Measurements from ENCODE around the gene PAPSS1.

Gene PAPSS1

DNA sequence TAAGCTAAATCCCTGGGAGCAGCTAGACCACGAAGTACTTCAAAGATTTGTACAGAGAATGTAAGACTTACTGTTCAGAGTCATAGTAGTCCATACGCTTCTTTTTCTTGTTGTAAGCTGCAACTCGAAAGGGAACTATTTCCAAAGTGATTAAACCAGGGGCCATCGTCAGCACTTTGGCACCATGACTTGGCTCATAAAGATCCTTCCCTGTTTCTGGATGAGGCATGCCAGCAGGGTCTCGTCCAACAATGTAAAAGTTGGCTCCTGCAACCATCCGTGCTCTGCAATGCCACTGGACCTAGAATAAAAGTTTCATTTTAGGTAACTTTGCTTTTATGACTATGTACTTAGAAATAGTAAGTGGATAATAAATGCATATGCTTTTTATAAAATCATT is 88.5 kb downstream of the PAPSS1 start:
- Histone ChIP-seq H3K9ac (ENCODE audit: low read length) (no peak overlapping the region), H3K27me3 (ENCODE audit: control insufficient read depth, insufficient read depth, low read length) (no peaks in the 10 kb centered on the region), H3K36me3 (ENCODE audit: control insufficient read depth, insufficient read depth, low read length) (no peaks in the 10 kb centered on the region), H3K27ac (ENCODE audit: low read depth, low read length) (peak overlapping the region; percentile 56), H3K4me1 (ENCODE audit: control insufficient read depth, insufficient read depth, low read length) (peaks cover 3% of the 10 kb centered on the region), H3K4me3 (ENCODE audit: low read length) (no peak overlapping the region)

DNA sequence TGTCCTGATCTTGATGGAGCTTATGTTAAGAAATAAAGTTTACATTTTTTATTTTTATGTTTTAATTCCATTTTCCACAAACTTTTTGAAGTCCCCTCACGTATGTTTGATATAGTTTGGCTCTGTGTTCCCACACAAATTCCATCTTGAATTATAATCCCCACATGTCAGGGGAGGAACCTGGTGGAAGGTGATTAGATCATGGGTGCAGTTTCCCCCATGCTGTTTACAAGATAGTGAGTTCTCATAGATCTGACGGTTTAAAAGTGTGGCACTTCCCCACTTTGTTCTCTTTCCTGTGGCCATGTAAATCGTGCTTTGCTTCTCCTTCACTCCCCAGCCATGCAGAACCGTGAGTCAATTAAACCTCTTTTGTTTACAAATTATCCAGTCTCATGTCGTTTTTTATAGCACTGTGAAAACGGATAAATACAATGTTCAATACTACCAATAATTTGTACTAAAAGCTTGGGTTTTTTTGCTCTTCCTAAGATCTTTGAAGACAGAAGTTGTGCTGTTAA is 89.8 kb downstream of the PAPSS1 start:
- Histone ChIP-seq H3K27ac (ENCODE audit: low read depth, low read length) (peak overlapping the region; percentile 24), H3K4me3 (ENCODE audit: low read length) (peak overlapping the region; percentile 4), H3K4me1 (ENCODE audit: control insufficient read depth, insufficient read depth, low read length) (peaks cover 3% of the 10 kb centered on the region), H3K36me3 (ENCODE audit: control insufficient read depth, insufficient read depth, low read length) (no peaks in the 10 kb centered on the region), H3K27me3 (ENCODE audit: control insufficient read depth, insufficient read depth, low read length) (no peaks in the 10 kb centered on the region), H3K9ac (ENCODE audit: low read length) (no peak overlapping the region)

DNA sequence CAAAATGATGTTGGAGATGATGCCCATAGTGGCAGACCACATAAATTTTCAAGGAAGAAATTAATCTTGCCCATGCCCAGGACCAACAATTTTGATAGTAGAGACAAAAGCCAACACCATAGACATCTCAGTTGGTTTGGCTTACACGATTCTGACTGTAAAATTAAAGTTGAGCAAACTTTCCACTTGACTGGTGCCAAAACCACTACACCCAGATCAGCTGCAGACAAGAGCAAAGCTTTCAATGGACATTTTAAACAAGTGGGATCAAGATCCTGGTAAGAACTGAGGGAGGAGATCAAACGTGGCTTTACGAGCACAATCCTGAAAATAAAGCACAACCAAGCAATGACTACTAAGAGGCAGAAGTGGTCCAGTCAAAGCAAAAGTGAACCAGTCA is 90.7 kb downstream of the PAPSS1 start:
- Histone ChIP-seq H3K36me3 (ENCODE audit: control insufficient read depth, insufficient read depth, low read length) (no peaks in the 10 kb centered on the region), H3K9ac (ENCODE audit: low read length) (no peak overlapping the region), H3K4me1 (ENCODE audit: control insufficient read depth, insufficient read depth, low read length) (peaks cover 3% of the 10 kb centered on the region), H3K27ac (ENCODE audit: low read depth, low read length) (peak overlapping the region; percentile 43), H3K4me3 (ENCODE audit: low read length) (no peak overlapping the region), H3K27me3 (ENCODE audit: control insufficient read depth, insufficient read depth, low read length) (no peaks in the 10 kb centered on the region)

DNA sequence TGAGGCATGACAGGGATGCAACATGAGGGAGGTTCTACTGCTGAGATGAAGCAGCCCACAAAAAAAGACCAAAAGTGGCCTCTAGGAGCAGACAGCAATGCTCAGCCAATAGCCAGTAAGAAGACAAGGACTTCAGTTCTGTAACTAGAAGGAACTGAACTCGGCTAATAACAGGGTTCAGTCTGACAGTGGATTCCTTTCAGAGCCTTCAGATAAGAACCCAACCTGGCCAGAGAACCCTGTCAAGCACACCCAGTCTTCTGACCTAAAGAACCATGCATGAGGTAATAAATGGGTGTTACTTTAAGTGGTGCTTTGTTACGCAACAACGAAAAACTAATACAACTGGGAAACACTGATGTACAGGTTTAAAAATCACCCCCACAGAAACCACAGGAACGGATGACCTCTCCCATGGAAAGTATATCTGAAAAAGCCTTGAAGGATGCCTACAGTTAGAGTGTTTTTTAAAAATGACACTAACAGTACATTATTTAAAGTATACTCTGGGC is 94.6 kb downstream of the PAPSS1 start:
- no peaks in the 10 kb centered on the region for H3K36me3 ChIP-seq (ENCODE audit: control insufficient read depth, insufficient read depth, low read length)
- no peak overlapping the region for H3K9ac ChIP-seq (ENCODE audit: low read length)
- H3K4me3 ChIP-seq (ENCODE audit: low read length) = no peak overlapping the region
- no peak overlapping the region for H3K27ac ChIP-seq (ENCODE audit: low read depth, low read length)
- H3K27me3 ChIP-seq (ENCODE audit: control insufficient read depth, insufficient read depth, low read length) = no peaks in the 10 kb centered on the region
- H3K4me1 ChIP-seq (ENCODE audit: control insufficient read depth, insufficient read depth, low read length) = no peaks in the 10 kb centered on the region

DNA sequence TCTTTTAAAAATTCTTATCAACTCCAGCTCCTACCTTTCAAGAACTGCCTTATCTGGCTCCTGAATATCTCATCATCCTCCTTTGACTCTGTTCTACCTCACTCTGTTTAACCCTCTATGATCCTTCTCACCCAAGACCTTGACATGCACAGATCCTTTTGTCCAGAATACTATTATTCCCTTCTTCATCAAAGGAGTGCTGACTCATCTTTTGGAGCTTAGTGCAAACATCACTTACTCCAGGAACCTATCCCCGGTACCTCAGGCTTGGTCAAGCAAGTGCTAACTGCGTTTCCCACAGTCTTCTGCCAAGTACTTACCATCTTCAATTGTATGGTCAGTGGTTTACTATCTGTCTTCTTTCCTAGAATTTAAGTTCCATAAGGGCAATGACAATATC is 96.0 kb downstream of the PAPSS1 start:
- Histone ChIP-seq H3K9ac (ENCODE audit: low read length) (no peak overlapping the region), H3K27ac (ENCODE audit: low read depth, low read length) (no peak overlapping the region), H3K36me3 (ENCODE audit: control insufficient read depth, insufficient read depth, low read length) (no peaks in the 10 kb centered on the region), H3K27me3 (ENCODE audit: control insufficient read depth, insufficient read depth, low read length) (no peaks in the 10 kb centered on the region), H3K4me3 (ENCODE audit: low read length) (no peak overlapping the region), H3K4me1 (ENCODE audit: control insufficient read depth, insufficient read depth, low read length) (peaks cover 3% of the 10 kb centered on the region)

DNA sequence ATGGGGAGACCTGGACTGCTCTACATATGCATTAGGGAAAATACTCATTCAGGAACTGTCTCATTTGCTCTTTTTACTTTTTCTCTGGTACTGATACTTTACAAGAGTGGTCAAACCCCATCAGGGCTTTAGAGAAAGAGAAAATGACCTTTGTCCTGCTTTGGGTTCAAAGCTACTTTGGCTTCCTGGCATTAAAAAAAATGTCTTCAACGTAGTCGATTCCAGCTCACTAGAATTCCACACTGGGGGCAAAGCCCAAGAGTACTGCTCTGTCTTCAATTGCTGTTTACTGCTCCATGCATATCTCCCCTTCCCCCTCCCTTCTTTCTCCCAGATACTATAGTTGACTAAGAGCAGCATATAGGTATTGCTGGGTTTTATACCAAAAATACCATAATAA is 98.0 kb downstream of the PAPSS1 start:
- Histone ChIP-seq H3K27ac (ENCODE audit: low read depth, low read length) (no peak overlapping the region), H3K4me3 (ENCODE audit: low read length) (no peak overlapping the region), H3K9ac (ENCODE audit: low read length) (no peak overlapping the region), H3K4me1 (ENCODE audit: control insufficient read depth, insufficient read depth, low read length) (peaks cover 4% of the 10 kb centered on the region), H3K27me3 (ENCODE audit: control insufficient read depth, insufficient read depth, low read length) (no peaks in the 10 kb centered on the region), H3K36me3 (ENCODE audit: control insufficient read depth, insufficient read depth, low read length) (no peaks in the 10 kb centered on the region)

DNA sequence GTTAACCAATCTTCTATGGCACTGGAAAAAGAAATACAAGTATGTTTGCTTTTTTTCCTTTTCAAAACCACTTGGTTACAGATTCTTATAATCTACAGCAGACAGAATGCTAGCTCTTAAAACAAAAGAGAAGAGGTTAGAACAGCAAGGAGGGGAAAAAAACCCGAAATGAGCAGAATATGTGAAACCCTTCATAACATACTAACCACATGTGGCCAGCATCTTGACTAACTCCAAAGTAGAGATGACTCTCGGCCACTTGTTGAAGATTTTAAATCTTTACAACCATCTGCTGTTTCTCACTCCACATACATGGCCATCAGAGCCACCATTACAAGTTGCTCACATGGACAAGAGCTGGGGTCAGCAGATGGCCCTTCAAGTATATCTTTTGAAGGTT is 100.3 kb downstream of the PAPSS1 start:
- Histone ChIP-seq H3K4me1 (ENCODE audit: control insufficient read depth, insufficient read depth, low read length) (peaks cover 4% of the 10 kb centered on the region), H3K27me3 (ENCODE audit: control insufficient read depth, insufficient read depth, low read length) (no peaks in the 10 kb centered on the region), H3K27ac (ENCODE audit: low read depth, low read length) (no peak overlapping the region)

DNA sequence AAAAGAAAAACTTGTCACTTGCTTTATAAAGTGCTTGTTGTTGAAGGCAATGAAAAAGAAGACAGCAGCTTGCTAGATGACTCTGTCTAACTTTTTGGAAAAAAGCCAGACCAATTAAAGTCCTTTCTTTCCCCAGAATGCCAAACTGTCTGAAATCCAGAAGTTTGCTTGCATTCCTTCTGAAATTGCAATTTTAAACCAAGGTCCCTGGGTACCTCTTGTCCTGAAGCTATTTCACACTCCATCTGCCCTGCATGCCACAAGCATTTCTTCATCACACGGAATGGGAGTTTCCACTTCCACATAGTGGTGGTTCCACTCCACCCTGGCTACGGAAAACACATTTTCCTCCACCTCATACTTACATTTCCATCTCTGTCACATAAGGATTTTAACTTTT is 101.0 kb downstream of the PAPSS1 start:
- H3K36me3 ChIP-seq (ENCODE audit: control insufficient read depth, insufficient read depth, low read length) = peaks cover under 1% of the 10 kb centered on the region
- H3K4me1 ChIP-seq (ENCODE audit: control insufficient read depth, insufficient read depth, low read length) = peaks cover 4% of the 10 kb centered on the region
- no peak overlapping the region for H3K4me3 ChIP-seq (ENCODE audit: low read length)
- H3K27ac ChIP-seq (ENCODE audit: low read depth, low read length) = no peak overlapping the region
- H3K27me3 ChIP-seq (ENCODE audit: control insufficient read depth, insufficient read depth, low read length) = no peaks in the 10 kb centered on the region
- no peak overlapping the region for H3K9ac ChIP-seq (ENCODE audit: low read length)

More for the DNA sequence above, 100.3 kb downstream of the PAPSS1 start:
- Histone ChIP-seq H3K4me3 (ENCODE audit: low read length) (no peak overlapping the region), H3K36me3 (ENCODE audit: control insufficient read depth, insufficient read depth, low read length) (no peaks in the 10 kb centered on the region), H3K9ac (ENCODE audit: low read length) (no peak overlapping the region)

DNA sequence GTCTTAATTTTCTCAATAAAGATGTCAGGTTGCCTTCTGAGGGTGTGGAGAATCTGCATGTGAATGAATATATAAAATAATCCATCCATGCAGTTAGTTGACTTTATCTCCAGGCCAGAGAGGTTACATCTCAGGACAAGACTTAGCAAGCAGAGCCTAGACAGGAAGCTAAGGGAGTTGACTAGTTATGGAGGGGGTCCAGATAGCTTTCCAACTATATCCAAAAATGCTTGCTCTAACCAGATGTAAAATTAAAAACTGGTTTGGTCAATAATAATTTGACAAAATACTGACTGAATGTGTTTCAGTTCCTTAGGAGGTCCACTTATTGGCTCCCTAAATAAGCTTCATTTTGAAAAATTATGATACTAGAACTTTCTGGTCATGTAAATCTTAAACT is 101.4 kb downstream of the PAPSS1 start:
- H3K27me3 ChIP-seq (ENCODE audit: control insufficient read depth, insufficient read depth, low read length) = no peaks in the 10 kb centered on the region
- peaks cover 4% of the 10 kb centered on the region for H3K4me1 ChIP-seq (ENCODE audit: control insufficient read depth, insufficient read depth, low read length)
- H3K36me3 ChIP-seq (ENCODE audit: control insufficient read depth, insufficient read depth, low read length) = peaks cover 3% of the 10 kb centered on the region
- H3K4me3 ChIP-seq (ENCODE audit: low read length) = no peak overlapping the region
- H3K27ac ChIP-seq (ENCODE audit: low read depth, low read length) = no peak overlapping the region
- H3K9ac ChIP-seq (ENCODE audit: low read length) = no peak overlapping the region

DNA sequence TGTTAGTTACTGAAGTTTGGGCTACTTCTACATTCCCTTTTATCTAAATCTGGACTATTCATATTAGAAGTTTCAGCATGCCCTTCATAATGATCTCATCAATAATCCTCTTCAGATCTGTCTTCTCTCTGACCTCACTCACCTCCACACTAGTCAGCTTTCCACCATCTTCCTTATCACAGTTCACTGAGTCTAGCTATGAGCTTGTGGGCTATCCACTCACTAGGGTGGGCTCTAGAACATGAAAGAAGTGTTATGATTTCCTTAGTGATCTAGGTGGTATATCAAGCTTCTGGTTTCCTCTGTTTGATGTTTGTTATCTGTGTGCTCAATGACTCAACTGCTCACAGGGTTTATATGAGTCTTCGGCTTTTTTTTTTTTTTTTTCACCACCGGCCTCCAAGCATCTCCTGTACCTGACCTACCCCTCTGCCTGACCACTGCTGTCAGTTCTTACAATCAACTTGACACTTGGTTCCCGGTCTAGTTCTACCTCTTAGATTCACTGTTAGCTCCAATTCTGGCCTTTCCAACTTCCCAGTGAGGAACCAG is 103.1 kb downstream of the PAPSS1 start:
- H3K4me1 ChIP-seq (ENCODE audit: control insufficient read depth, insufficient read depth, low read length) = peaks cover 4% of the 10 kb centered on the region
- peaks cover 3% of the 10 kb centered on the region for H3K36me3 ChIP-seq (ENCODE audit: control insufficient read depth, insufficient read depth, low read length)
- H3K27me3 ChIP-seq (ENCODE audit: control insufficient read depth, insufficient read depth, low read length) = no peaks in the 10 kb centered on the region
- no peak overlapping the region for H3K4me3 ChIP-seq (ENCODE audit: low read length)
- H3K27ac ChIP-seq (ENCODE audit: low read depth, low read length) = no peak overlapping the region
- no peak overlapping the region for H3K9ac ChIP-seq (ENCODE audit: low read length)

DNA sequence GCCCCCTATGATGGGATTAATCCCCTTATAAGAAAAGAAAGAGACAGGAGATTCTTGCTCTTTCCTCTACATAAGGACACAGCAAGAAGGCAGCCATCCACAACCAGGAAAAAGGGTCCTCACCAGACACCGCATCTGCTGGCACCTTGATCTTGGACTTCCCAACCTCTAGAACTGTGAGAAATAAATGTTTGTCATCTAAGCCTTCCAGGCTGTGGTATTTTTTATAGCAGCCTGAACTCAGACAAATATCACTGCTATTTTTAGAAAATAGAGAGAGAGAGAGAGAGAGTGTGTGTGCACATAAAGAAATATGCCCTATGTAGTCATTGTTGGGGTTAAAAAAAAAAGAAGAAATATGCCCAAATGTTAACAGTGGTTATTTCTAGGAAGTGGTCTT is 104.2 kb downstream of the PAPSS1 start:
- Histone ChIP-seq H3K4me1 (ENCODE audit: control insufficient read depth, insufficient read depth, low read length) (peaks cover 4% of the 10 kb centered on the region), H3K9ac (ENCODE audit: low read length) (no peak overlapping the region), H3K36me3 (ENCODE audit: control insufficient read depth, insufficient read depth, low read length) (peaks cover 3% of the 10 kb centered on the region), H3K27me3 (ENCODE audit: control insufficient read depth, insufficient read depth, low read length) (no peaks in the 10 kb centered on the region), H3K4me3 (ENCODE audit: low read length) (no peak overlapping the region), H3K27ac (ENCODE audit: low read depth, low read length) (no peak overlapping the region)

DNA sequence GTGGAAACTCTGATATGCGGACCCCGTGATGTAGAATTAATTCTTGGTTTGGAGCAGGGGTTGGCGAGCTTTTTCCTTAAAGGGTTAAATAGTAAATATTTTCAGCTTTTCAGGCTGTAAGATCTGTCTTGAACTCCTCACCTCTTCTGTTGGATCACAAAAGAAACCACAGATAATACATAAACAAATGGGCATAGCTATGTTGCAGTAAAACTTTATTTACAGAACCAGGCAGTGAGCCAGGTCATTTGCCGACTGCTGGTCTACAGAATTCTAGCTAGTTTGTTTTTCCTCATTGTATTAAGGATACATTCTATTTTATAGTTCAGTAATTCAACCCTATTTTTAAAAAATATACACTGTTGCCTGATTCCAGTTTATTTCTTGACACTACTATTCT is 116.6 kb downstream of the PAPSS1 start:
- Histone ChIP-seq H3K27ac (ENCODE audit: low read depth, low read length) (peak overlapping the region; percentile 30), H3K36me3 (ENCODE audit: control insufficient read depth, insufficient read depth, low read length) (no peaks in the 10 kb centered on the region), H3K4me3 (ENCODE audit: low read length) (no peak overlapping the region), H3K27me3 (ENCODE audit: control insufficient read depth, insufficient read depth, low read length) (no peaks in the 10 kb centered on the region), H3K4me1 (ENCODE audit: control insufficient read depth, insufficient read depth, low read length) (peaks cover 9% of the 10 kb centered on the region), H3K9ac (ENCODE audit: low read length) (no peak overlapping the region)

DNA sequence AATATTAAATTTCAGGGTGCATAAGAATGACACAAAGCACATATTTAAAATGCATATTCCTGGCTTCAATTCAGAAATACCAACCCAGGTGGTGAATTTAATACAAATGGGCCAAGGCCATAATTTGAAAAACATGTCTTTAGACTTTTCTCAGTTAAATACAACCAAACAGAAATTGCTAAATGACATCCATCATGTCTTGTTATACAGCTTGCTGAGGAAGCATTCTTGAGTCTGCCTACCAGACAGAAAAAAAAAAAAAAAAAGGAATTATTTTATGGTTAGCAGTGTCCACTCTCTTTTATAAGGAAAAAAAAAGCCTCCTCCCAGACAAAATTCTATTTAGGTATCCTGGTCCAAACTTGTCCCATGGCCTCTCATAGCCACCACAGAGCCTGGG is 119.1 kb downstream of the PAPSS1 start:
- peaks cover 9% of the 10 kb centered on the region for H3K4me1 ChIP-seq (ENCODE audit: control insufficient read depth, insufficient read depth, low read length)
- no peak overlapping the region for H3K9ac ChIP-seq (ENCODE audit: low read length)
- H3K27me3 ChIP-seq (ENCODE audit: control insufficient read depth, insufficient read depth, low read length) = no peaks in the 10 kb centered on the region
- no peaks in the 10 kb centered on the region for H3K36me3 ChIP-seq (ENCODE audit: control insufficient read depth, insufficient read depth, low read length)
- no peak overlapping the region for H3K4me3 ChIP-seq (ENCODE audit: low read length)
- no peak overlapping the region for H3K27ac ChIP-seq (ENCODE audit: low read depth, low read length)

Measured in rectal smooth muscle tissue (tissue), 1 donor.